ENCODE data around the gene KRTAP10-6.
"Not testable (repeated sequence)": the region's sequence is repeated elsewhere in the genome, so short reads cannot be mapped to it uniquely, and the experiment has no call there.

KRTAP10-6 gene

GRCh38 chr21:44632067-44632466 lies 39.8 kb upstream of the KRTAP10-6 start:
- no peak for TF ChIP-seq CTCF (IDR thresholded peaks at IDR 0.05; ENCODE audit: low read depth, low read length)
- DNase-seq (ENCODE audit: low read depth in 2 of 2) = no peak
- no peak overlapping the region for H3K4me3 ChIP-seq (replicated peaks in 1 of 2; ENCODE audit: low read depth in 2 of 2, low read length in 2 of 2)

GRCh38 chr21:44630440-44630839 lies 38.1 kb upstream of the KRTAP10-6 start:
- H3K4me3 ChIP-seq (replicated peaks in 1 of 2; ENCODE audit: low read depth in 2 of 2, low read length in 2 of 2) = no peak overlapping the region
- TF ChIP-seq CTCF (IDR thresholded peaks at IDR 0.05; ENCODE audit: low read depth, low read length) = no peak
- no peak for DNase-seq (ENCODE audit: low read depth in 2 of 2)

- DNase-seq (ENCODE audit: low read depth in 2 of 2) = no peak
- no peak for TF ChIP-seq CTCF (IDR thresholded peaks at IDR 0.05; ENCODE audit: low read depth, low read length)
- no peak overlapping the region for H3K4me3 ChIP-seq (replicated peaks in 1 of 2; ENCODE audit: low read depth in 2 of 2, low read length in 2 of 2)
These were observed 36.5 kb upstream of the KRTAP10-6 start for GRCh38 chr21:44628707-44629391.

GRCh38 chr21:44627831-44628233 lies 35.5 kb upstream of the KRTAP10-6 start:
- not testable (repeated sequence) for H3K4me3 ChIP-seq (replicated peaks in 1 of 2; ENCODE audit: low read depth in 2 of 2, low read length in 2 of 2); DNase-seq (ENCODE audit: low read depth in 2 of 2)

- not testable (repeated sequence) for DNase-seq (ENCODE audit: low read depth in 2 of 2)
These were observed 35.0 kb upstream of the KRTAP10-6 start for GRCh38 chr21:44627181-44627822.

GRCh38 chr21:44626673-44627143 lies 34.4 kb upstream of the KRTAP10-6 start, which contains the start of gene KRTAP10-9:
KRTAP10-9 (plus strand) TSS chr21:44627093; CDS start chr21:44627172, 79 bp downstream.
- no peak within 1 kb of the TSS for H3K4me3 ChIP-seq (replicated peaks in 1 of 2; ENCODE audit: low read depth in 2 of 2, low read length in 2 of 2)
- DNase-seq (ENCODE audit: low read depth in 2 of 2) = no peak
- TF ChIP-seq CTCF (IDR thresholded peaks at IDR 0.05; ENCODE audit: low read depth, low read length) = no peak

More at GRCh38 chr21:44627181-44627822, 35.0 kb upstream of the KRTAP10-6 start:
- H3K4me3 ChIP-seq (replicated peaks in 1 of 2; ENCODE audit: low read depth in 2 of 2, low read length in 2 of 2) = not testable (repeated sequence)

- H3K4me3 ChIP-seq (replicated peaks in 1 of 2; ENCODE audit: low read depth in 2 of 2, low read length in 2 of 2) = no peak overlapping the region
- no peak for TF ChIP-seq CTCF (IDR thresholded peaks at IDR 0.05; ENCODE audit: low read depth, low read length)
- DNase-seq (ENCODE audit: low read depth in 2 of 2) = no peak
These were observed 34.0 kb upstream of the KRTAP10-6 start for GRCh38 chr21:44626262-44626661.

Data from cardiac fibroblast (primary cell).